ENCODE measurements around the gene FBXW12.

Gene FBXW12

GRCh38 chr3:48410205-48411040 lies 38.4 kb downstream of the FBXW12 start:
- Mint-ChIP-seq H3K27me3 (no peaks in the 10 kb centered on the region), H3K36me3 (no peaks in the 10 kb centered on the region), H3K9me3 (ENCODE audit: low read depth) (no peaks in the 10 kb centered on the region), H3K4me1 (ENCODE audit: low read depth) (no peaks in the 10 kb centered on the region), H3K4me3 (no peak overlapping the region), H3K27ac (no peak overlapping the region)

- H3K27ac Mint-ChIP-seq, result no peak overlapping the region
- no peaks in the 10 kb centered on the region for H3K9me3 Mint-ChIP-seq (ENCODE audit: low read depth)
- no peaks in the 10 kb centered on the region for H3K4me1 Mint-ChIP-seq (ENCODE audit: low read depth)
- no peak overlapping the region for H3K4me3 Mint-ChIP-seq
- no peaks in the 10 kb centered on the region for H3K36me3 Mint-ChIP-seq
- no peaks in the 10 kb centered on the region for H3K27me3 Mint-ChIP-seq
Observed at GRCh38 chr3:48411041-48411588, 39.1 kb downstream of the FBXW12 start.

- Mint-ChIP-seq H3K27ac (no peak overlapping the region), H3K4me3 (no peak overlapping the region), H3K9me3 (ENCODE audit: low read depth) (no peaks in the 10 kb centered on the region), H3K27me3 (no peaks in the 10 kb centered on the region), H3K4me1 (ENCODE audit: low read depth) (no peaks in the 10 kb centered on the region), H3K36me3 (no peaks in the 10 kb centered on the region)
Observed at GRCh38 chr3:48411606-48412374, 39.8 kb downstream of the FBXW12 start.

GRCh38 chr3:48412375-48413001 lies 40.5 kb downstream of the FBXW12 start:
- H3K9me3 Mint-ChIP-seq (ENCODE audit: low read depth), result no peaks in the 10 kb centered on the region
- H3K4me3 Mint-ChIP-seq, result no peak overlapping the region
- no peaks in the 10 kb centered on the region for H3K27me3 Mint-ChIP-seq
- no peaks in the 10 kb centered on the region for H3K36me3 Mint-ChIP-seq
- no peaks in the 10 kb centered on the region for H3K4me1 Mint-ChIP-seq (ENCODE audit: low read depth)
- no peak overlapping the region for H3K27ac Mint-ChIP-seq

- Mint-ChIP-seq H3K27me3 (no peaks in the 10 kb centered on the region), H3K4me1 (ENCODE audit: low read depth) (no peaks in the 10 kb centered on the region), H3K4me3 (no peak overlapping the region), H3K36me3 (no peaks in the 10 kb centered on the region), H3K27ac (no peak overlapping the region), H3K9me3 (ENCODE audit: low read depth) (no peaks in the 10 kb centered on the region)
Observed at GRCh38 chr3:48413086-48413485, 41.1 kb downstream of the FBXW12 start.

GRCh38 chr3:48413611-48414010 lies 41.6 kb downstream of the FBXW12 start:
- no peaks in the 10 kb centered on the region for H3K36me3 Mint-ChIP-seq
- no peaks in the 10 kb centered on the region for H3K4me1 Mint-ChIP-seq (ENCODE audit: low read depth)
- H3K4me3 Mint-ChIP-seq, result no peak overlapping the region
- no peaks in the 10 kb centered on the region for H3K27me3 Mint-ChIP-seq
- H3K27ac Mint-ChIP-seq, result no peak overlapping the region
- no peaks in the 10 kb centered on the region for H3K9me3 Mint-ChIP-seq (ENCODE audit: low read depth)

GRCh38 chr3:48414376-48415250 lies 42.6 kb downstream of the FBXW12 start:
- Mint-ChIP-seq H3K27me3 (no peaks in the 10 kb centered on the region), H3K9me3 (ENCODE audit: low read depth) (no peaks in the 10 kb centered on the region), H3K4me1 (ENCODE audit: low read depth) (no peaks in the 10 kb centered on the region), H3K36me3 (no peaks in the 10 kb centered on the region), H3K4me3 (no peak overlapping the region), H3K27ac (no peak overlapping the region)

GRCh38 chr3:48415251-48415953 lies 43.4 kb downstream of the FBXW12 start:
- Mint-ChIP-seq H3K27ac (no peak overlapping the region), H3K4me1 (ENCODE audit: low read depth) (no peaks in the 10 kb centered on the region), H3K4me3 (no peak overlapping the region), H3K36me3 (no peaks in the 10 kb centered on the region), H3K9me3 (ENCODE audit: low read depth) (no peaks in the 10 kb centered on the region), H3K27me3 (no peaks in the 10 kb centered on the region)

GRCh38 chr3:48416091-48416505 lies 44.1 kb downstream of the FBXW12 start:
- H3K4me3 Mint-ChIP-seq, result no peak overlapping the region
- H3K4me1 Mint-ChIP-seq (ENCODE audit: low read depth), result no peaks in the 10 kb centered on the region
- H3K27me3 Mint-ChIP-seq, result no peaks in the 10 kb centered on the region
- H3K9me3 Mint-ChIP-seq (ENCODE audit: low read depth), result no peaks in the 10 kb centered on the region
- H3K27ac Mint-ChIP-seq, result no peak overlapping the region
- H3K36me3 Mint-ChIP-seq, result no peaks in the 10 kb centered on the region

GRCh38 chr3:48416546-48416945 lies 44.5 kb downstream of the FBXW12 start:
- Mint-ChIP-seq H3K9me3 (ENCODE audit: low read depth) (no peaks in the 10 kb centered on the region), H3K4me3 (no peak overlapping the region), H3K27ac (no peak overlapping the region), H3K4me1 (ENCODE audit: low read depth) (no peaks in the 10 kb centered on the region), H3K36me3 (no peaks in the 10 kb centered on the region), H3K27me3 (no peaks in the 10 kb centered on the region)

GRCh38 chr3:48417529-48418108 lies 45.6 kb downstream of the FBXW12 start:
- no peaks in the 10 kb centered on the region for H3K4me1 Mint-ChIP-seq (ENCODE audit: low read depth)
- H3K27me3 Mint-ChIP-seq, result no peaks in the 10 kb centered on the region
- no peaks in the 10 kb centered on the region for H3K9me3 Mint-ChIP-seq (ENCODE audit: low read depth)
- no peak overlapping the region for H3K27ac Mint-ChIP-seq
- H3K4me3 Mint-ChIP-seq, result no peak overlapping the region
- no peaks in the 10 kb centered on the region for H3K36me3 Mint-ChIP-seq

GRCh38 chr3:48418140-48418539 lies 46.1 kb downstream of the FBXW12 start:
- Mint-ChIP-seq H3K36me3 (no peaks in the 10 kb centered on the region), H3K27me3 (no peaks in the 10 kb centered on the region), H3K4me1 (ENCODE audit: low read depth) (no peaks in the 10 kb centered on the region), H3K9me3 (ENCODE audit: low read depth) (no peaks in the 10 kb centered on the region), H3K4me3 (no peak overlapping the region), H3K27ac (no peak overlapping the region)

GRCh38 chr3:48418651-48419050 lies 46.6 kb downstream of the FBXW12 start:
- H3K4me1 Mint-ChIP-seq (ENCODE audit: low read depth), result no peaks in the 10 kb centered on the region
- H3K4me3 Mint-ChIP-seq, result no peak overlapping the region
- no peaks in the 10 kb centered on the region for H3K27me3 Mint-ChIP-seq
- H3K27ac Mint-ChIP-seq, result no peak overlapping the region
- no peaks in the 10 kb centered on the region for H3K9me3 Mint-ChIP-seq (ENCODE audit: low read depth)
- H3K36me3 Mint-ChIP-seq, result no peaks in the 10 kb centered on the region

All from activated naive CD8-positive, alpha-beta T cell (primary cell).